HL-60 (cell line): ENCODE measurements around the gene C1orf167.

Experiments used
- DNase-seq, 2 experiments: peaks; one replicate each; pipeline ENCODE4 v3.0.0-alpha.2; 2010 to 2020; ENCODE audit warnings: low read depth in 1 of 2, low spot score in 1 of 2
- H3K27ac ChIP-seq: fragments of 250-450 bp; sonication (Bioruptor Pico); replicated peaks from 2 replicates; pipeline ENCODE4 v1.5.1; 2020; ENCODE audit warnings: mild to moderate bottlenecking, moderate library complexity
- H3K27me3 ChIP-seq: fragments of 250-450 bp; sonication (Bioruptor Pico); 2 replicates; pipeline ENCODE4 v1.5.1; 2021; ENCODE audit warnings: mild to moderate bottlenecking, moderate library complexity; ENCODE audit not compliant: insufficient read depth, poor library complexity, severe bottlenecking
- H3K4me3 ChIP-seq: replicated peaks from 2 replicates; pipeline ENCODE4 v1.5.1; 2011; ENCODE audit warnings: mild to moderate bottlenecking, control low read depth, low read length; ENCODE audit not compliant: insufficient read depth
- CTCF ChIP-seq: IDR thresholded peaks from one replicate; pipeline ENCODE4 v1.5.1; 2011; ENCODE audit warnings: low read length, control low read depth, inconsistent platforms; ENCODE audit not compliant: insufficient read depth
- GABPA ChIP-seq: IDR thresholded peaks from 2 replicates; pipeline ENCODE4 v1.6.1; 2012; ENCODE audit warnings: low read depth
- POLR2AphosphoS5 ChIP-seq: IDR thresholded peaks from 2 replicates; pipeline ENCODE4 v1.6.1; 2012; ENCODE audit warnings: low read depth
- REST ChIP-seq: IDR thresholded peaks from 2 replicates; pipeline ENCODE4 v1.6.1; 2012; ENCODE audit warnings: low read depth; ENCODE audit not compliant: insufficient replicate concordance
- SPI1 ChIP-seq: IDR thresholded peaks from 2 replicates; pipeline ENCODE4 v1.6.1; 2012; ENCODE audit warnings: low read depth, mild to moderate bottlenecking, borderline replicate concordance

The C1orf167 gene

GRCh38 chr1:11779715-11780379 lies 17.9 kb downstream of the C1orf167 start:
- H3K27me3 ChIP-seq = no peaks in the 10 kb centered on the region
- no peak for DNase-seq
- TF ChIP-seq GABPA (no peak), REST (no peak), SPI1 (no peak), POLR2AphosphoS5 (no peak), CTCF (no peak)
- no peak overlapping the region for H3K27ac ChIP-seq
- no peak overlapping the region for H3K4me3 ChIP-seq

- Histone ChIP-seq H3K27me3 (no peaks in the 10 kb centered on the region), H3K27ac (no peak overlapping the region), H3K4me3 (no peak overlapping the region)
- no peak for DNase-seq
- no peak for TF ChIP-seq GABPA
Measured at GRCh38 chr1:11780380-11781147, 18.6 kb downstream of the C1orf167 start.

- DNase-seq = no peak
- TF ChIP-seq REST (no peak), CTCF (no peak), POLR2AphosphoS5 (no peak), GABPA (no peak), SPI1 (no peak)
Measured at GRCh38 chr1:11781297-11781696, 19.3 kb downstream of the C1orf167 start.

GRCh38 chr1:11782127-11782708 lies 20.2 kb downstream of the C1orf167 start:
- Histone ChIP-seq H3K27ac (no peak overlapping the region), H3K27me3 (no peaks in the 10 kb centered on the region), H3K4me3 (no peak overlapping the region)
- no peak for TF ChIP-seq REST
- no peak for TF ChIP-seq CTCF
- no peak for DNase-seq

More at GRCh38 chr1:11781297-11781696, 19.3 kb downstream of the C1orf167 start:
- Histone ChIP-seq H3K4me3 (no peak overlapping the region), H3K27ac (no peak overlapping the region), H3K27me3 (no peaks in the 10 kb centered on the region)
